ENCODE measurements around the gene TNFSF18.

Gene TNFSF18

GRCh38 chr1:173038875-173039554 is 11.7 kb downstream of the TNFSF18 start:
- DNase-seq, result peak; percentile 47

- DNase-seq, result no peak
Observed at GRCh38 chr1:173024543-173024942, 26.2 kb downstream of the TNFSF18 start.

GRCh38 chr1:173023343-173023742 is 27.4 kb downstream of the TNFSF18 start:
- no peak for DNase-seq

- DNase-seq, result peak; percentile 82
Observed at GRCh38 chr1:173020138-173020750, 30.5 kb downstream of the TNFSF18 start.

- DNase-seq, result no peak
Observed at GRCh38 chr1:173017792-173018191, 32.9 kb downstream of the TNFSF18 start.

- no peak for DNase-seq
Observed at GRCh38 chr1:173016419-173016818, 34.3 kb downstream of the TNFSF18 start.

- DNase-seq, result no peak
Observed at GRCh38 chr1:173015629-173016028, 35.1 kb downstream of the TNFSF18 start.

GRCh38 chr1:173014160-173014559 is 36.6 kb downstream of the TNFSF18 start:
- DNase-seq, result no peak

- DNase-seq, result no peak
Observed at GRCh38 chr1:173012126-173012525, 38.6 kb downstream of the TNFSF18 start.

GRCh38 chr1:173009597-173009996 is 41.1 kb downstream of the TNFSF18 start:
- DNase-seq, result no peak

- no peak for DNase-seq
Observed at GRCh38 chr1:173005196-173005864, 45.4 kb downstream of the TNFSF18 start.

GRCh38 chr1:173002891-173003838 is 47.6 kb downstream of the TNFSF18 start:
- no peak for DNase-seq

GRCh38 chr1:172999349-172999748 is 51.4 kb downstream of the TNFSF18 start:
- no peak for DNase-seq

- DNase-seq, result no peak
Observed at GRCh38 chr1:172997941-172998361, 52.8 kb downstream of the TNFSF18 start.

GRCh38 chr1:172993640-172994039 is 57.1 kb downstream of the TNFSF18 start:
- DNase-seq, result no peak

- DNase-seq, result no peak
Observed at GRCh38 chr1:172991674-172992400, 58.9 kb downstream of the TNFSF18 start.

- no peak for DNase-seq
Observed at GRCh38 chr1:172990598-172991215, 60.0 kb downstream of the TNFSF18 start.
